ENCODE measurements around the gene SH3BP5L. TPM values are rescaled to one million over a fixed set of nuclear protein-coding genes. Genes with fewer than 3 reads are reported as not detected.

Gene SH3BP5L
- total and polyA plus RNA-seq, 2 of the 13 experiments (the other 11 are each of a cell fraction or from before 2014, with no cell fraction given): 10.3 to 14.9 TPM

GRCh38 chr1:248872752-248873408, 47.2 kb upstream of the SH3BP5L start (continued):
- TF ChIP-seq NFE2L2 (IDR thresholded peaks at IDR 0.05; ENCODE audit: low read length) (no peak), ZXDC (CRISPR knock-in tag; IDR thresholded peaks at IDR 0.05) (no peak), RARA (CRISPR knock-in tag; IDR thresholded peaks at IDR 0.05) (no peak), ZNF598 (CRISPR knock-in tag; IDR thresholded peaks at IDR 0.05; ENCODE audit: borderline replicate concordance) (no peak), NFE2L1 (CRISPR knock-in tag; IDR thresholded peaks at IDR 0.05; ENCODE audit: borderline replicate concordance) (no peak), U2AF1 (optimal IDR thresholded peaks at IDR 0.05; ENCODE audit: low read depth, low read length) (no peak), TMF1 (CRISPR knock-in tag; IDR thresholded peaks at IDR 0.05; ENCODE audit: low read depth) (no peak), ZBTB7A (CRISPR knock-in tag; IDR thresholded peaks at IDR 0.05) (0 out of 2 replicates have a peak, but pooled peaks have one; percentile 25), IKZF5 (CRISPR knock-in tag; IDR thresholded peaks at IDR 0.05) (no peak), THAP8 (CRISPR knock-in tag; IDR thresholded peaks at IDR 0.05; ENCODE audit: borderline replicate concordance) (no peak), FUBP1 (CRISPR knock-in tag; IDR thresholded peaks at IDR 0.05; ENCODE audit: borderline replicate concordance) (no peak), PRPF4 (IDR thresholded peaks at IDR 0.05; ENCODE audit: low read depth, low read length, poor library complexity, severe bottlenecking) (no peak), ZNF513 (CRISPR knock-in tag; conservative IDR thresholded peaks at IDR 0.05) (no peak), ATF2 (CRISPR knock-in tag; IDR thresholded peaks at IDR 0.05) (no peak), USF2 (IDR thresholded peaks at IDR 0.05; ENCODE audit: low read depth, low read length) (no peak), USF2 (CRISPR knock-in tag; IDR thresholded peaks at IDR 0.05; ENCODE audit: borderline replicate concordance) (0 out of 2 replicates have a peak, but pooled peaks have one; percentile 14), ZNF724P (CRISPR knock-in tag; IDR thresholded peaks at IDR 0.05; ENCODE audit: borderline replicate concordance) (no peak)
